CD14-positive monocyte (primary cell): ENCODE measurements around the gene MCCC1. TPM values are rescaled to one million over a fixed set of nuclear protein-coding genes. Genes with fewer than 3 reads are reported as not detected.
A peak's percentile ranks its signal among the peaks of the same experiment; 100 is the strongest.

ENCODE experiments used
- DNase-seq, 3 donors: peaks; one replicate each; pipeline ENCODE4 v3.0.0-alpha.2; 2011 to 2022
- H2AFZ ChIP-seq: 2 replicates; pipeline ENCODE4 v1.6.0; 2012; ENCODE audit warnings: mild to moderate bottlenecking, low read depth, low read length, inconsistent platforms; ENCODE audit not compliant: insufficient read depth, poor library complexity, severe bottlenecking
- H3K27ac ChIP-seq, 2 donors: 1 replicate in 1 of 2; 2 replicates in 1 of 2; pipeline ENCODE4 v1.5.1; 2012 to 2013; ENCODE audit warnings: low read length in 2 of 2, control low read depth in 1 of 2, inconsistent platforms in 1 of 2, low read depth in 1 of 2, mild to moderate bottlenecking in 1 of 2
- H3K27me3 ChIP-seq, 2 donors: one replicate each; pipeline versions ENCODE4 v1.6.0 to v1.6.1; 2011 to 2013; ENCODE audit warnings: low read length in 2 of 2; ENCODE audit not compliant: control insufficient read depth in 2 of 2, insufficient read depth in 2 of 2
- H3K36me3 ChIP-seq, 2 donors: replicated peaks in 1 of 2; 1 replicate in 1 of 2; 2 replicates in 1 of 2; pipeline versions ENCODE4 v1.5.1 to v1.6.1; 2012 to 2013; ENCODE audit warnings: low read length in 2 of 2, control low read depth in 1 of 2, inconsistent platforms in 1 of 2, mild to moderate bottlenecking in 1 of 2; ENCODE audit not compliant: insufficient read depth in 2 of 2, control insufficient read depth in 1 of 2
- H3K4me1 ChIP-seq, 2 donors: 1 replicate in 1 of 2; 2 replicates in 1 of 2; pipeline versions ENCODE4 v1.5.1 to v1.6.1; 2012 to 2013; ENCODE audit warnings: low read length in 2 of 2, control low read depth in 1 of 2, inconsistent platforms in 1 of 2, mild to moderate bottlenecking in 1 of 2, moderate library complexity in 1 of 2; ENCODE audit not compliant: insufficient read depth in 2 of 2, control insufficient read depth in 1 of 2
- H3K4me2 ChIP-seq: replicated peaks from 2 replicates; pipeline ENCODE3; 2012; ENCODE audit warnings: low read length, moderate library complexity, mild to moderate bottlenecking; ENCODE audit not compliant: poor library complexity, severe bottlenecking; ENCODE audit errors: extremely low read depth
- H3K4me3 ChIP-seq, 3 experiments: fragments of 200-600 bp in 1 of 3; sonication (generic) in 1 of 3; replicated peaks in 1 of 3; 1 replicate in 2 of 3; 2 replicates in 1 of 3; pipeline ENCODE4 v1.5.1; 2011 to 2013; ENCODE audit warnings: low read length in 3 of 3, mild to moderate bottlenecking in 3 of 3, control low read depth in 2 of 3, low read depth in 2 of 3, inconsistent platforms in 1 of 3, moderate library complexity in 1 of 3
- H3K79me2 ChIP-seq: 2 replicates; pipeline ENCODE4 v1.6.0; 2012; ENCODE audit warnings: mild to moderate bottlenecking, control low read depth, inconsistent platforms, low read length, moderate library complexity; ENCODE audit not compliant: insufficient read depth
- H3K9ac ChIP-seq: 2 replicates; pipeline ENCODE4 v1.6.0; 2017; ENCODE audit warnings: low read length, mild to moderate bottlenecking; ENCODE audit not compliant: insufficient read depth, poor library complexity, severe bottlenecking
- H3K9me3 ChIP-seq, 2 donors: replicated peaks in 1 of 2; 1 replicate in 1 of 2; 2 replicates in 1 of 2; pipeline versions ENCODE4 v1.5.1 to v1.6.1; 2012 to 2013; ENCODE audit warnings: low read length in 2 of 2, control low read depth in 1 of 2; ENCODE audit not compliant: control insufficient read depth in 1 of 2, insufficient read depth in 1 of 2
- H4K20me1 ChIP-seq: 2 replicates; pipeline ENCODE4 v1.6.0; 2012; ENCODE audit warnings: mild to moderate bottlenecking, low read length, control low read depth, moderate library complexity; ENCODE audit not compliant: insufficient read depth
- H3K27ac Mint-ChIP-seq, 7 donors: one replicate each; pipeline ENCODE4 v1.8.0; 2020; ENCODE audit warnings: mild to moderate bottlenecking in 7 of 7, mixed read lengths in 7 of 7, moderate library complexity in 6 of 7, inconsistent platforms in 2 of 7
- H3K27me3 Mint-ChIP-seq, 3 donors: one replicate each; pipeline ENCODE4 v1.8.0; 2021 to 2022; ENCODE audit warnings: low read depth in 3 of 3, mild to moderate bottlenecking in 3 of 3, mixed read lengths in 3 of 3, moderate library complexity in 3 of 3, inconsistent platforms in 1 of 3
- H3K36me3 Mint-ChIP-seq, 2 donors: one replicate each; pipeline ENCODE4 v1.8.0; 2020; ENCODE audit warnings: mixed read lengths in 2 of 2, inconsistent platforms in 1 of 2, mild to moderate bottlenecking in 1 of 2
- H3K4me1 Mint-ChIP-seq: one replicate; pipeline ENCODE4 v1.8.0; 2020; ENCODE audit warnings: mild to moderate bottlenecking, mixed read lengths
- H3K4me3 Mint-ChIP-seq, 2 donors: one replicate each; pipeline ENCODE4 v1.8.0; 2020; ENCODE audit warnings: mild to moderate bottlenecking in 2 of 2, mixed read lengths in 2 of 2, moderate library complexity in 1 of 2
- H3K9me3 Mint-ChIP-seq, 7 donors: one replicate each; pipeline ENCODE4 v1.8.0; 2020 to 2022; ENCODE audit warnings: mixed read lengths in 7 of 7, mild to moderate bottlenecking in 6 of 7, moderate library complexity in 6 of 7, inconsistent platforms in 2 of 7
- WGBS: methylation state at CpG from one replicate; pipeline ENCODE4 v1.1.5; 2013; ENCODE audit warnings: missing lambda C conversion rate; ENCODE audit not compliant: insufficient coverage; 5-methylcytosine and 5-hydroxymethylcytosine counted together
- intact Hi-C, 2 donors: fragments of 100-400 bp; cut with micrococcal nuclease; formaldehyde crosslinking; loops; one replicate each; pipeline versions ENCODE4 v1.15.0 to v1.15.1; 2023
- polyA plus RNA-seq, 3 donors: library from polyadenylated mRNA; depleted of rRNA in 1 of 3; unstranded in 2 of 3; stranded (reverse) in 1 of 3; fragments of 300-500 nt in 2 of 3; fragments of >200 nt in 1 of 3; fragmentation: Illumina TruSeq in 2 of 3; gene quantifications; 1 replicate in 2 of 3; 2 replicates in 1 of 3; pipeline ENCODE4 v1.2.3, GENCODE V29; 2012 to 2021
- TF ChIP-seq, protein P1 (sequence below): fragments of 200-600 bp; IDR thresholded peaks from one replicate; pipeline ENCODE4 v1.8.0; 2022; ENCODE audit warnings: antibody characterized with exemption, mild to moderate bottlenecking

Gene MCCC1
- polyA plus RNA-seq, 3 donors, result 13.9 to 18.4 (median 16.0) TPM

DNA sequence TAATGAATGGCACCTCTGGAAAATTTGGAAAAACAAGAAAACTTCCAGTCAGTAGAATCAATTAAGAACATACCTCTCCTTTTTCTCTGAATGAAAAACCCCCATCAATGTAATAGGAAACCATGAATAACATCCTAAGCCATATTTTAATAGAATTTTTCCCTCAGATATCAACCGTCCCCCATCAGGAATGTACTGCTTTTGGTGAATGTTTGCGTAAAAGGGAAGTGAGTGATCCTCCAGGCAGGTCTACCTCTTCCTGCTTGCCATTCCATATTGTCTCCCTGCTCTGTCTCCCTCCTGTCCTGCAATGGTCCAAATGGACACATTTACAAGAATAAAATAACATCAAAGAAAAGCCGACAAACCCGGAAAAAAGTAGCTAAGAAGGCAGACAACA lies 32.4 kb upstream of the MCCC1 start:
- H3K9me3 ChIP-seq, result peaks cover 8 to 13% of the 10 kb centered on the region in 2 donors
- peaks cover 0 to 1% of the 10 kb centered on the region in 2 donors for H3K36me3 Mint-ChIP-seq
- intact Hi-C loops, result no loop called here
- H3K4me2 ChIP-seq, result no peak overlapping the region
- TF ChIP-seq, protein P1, sequence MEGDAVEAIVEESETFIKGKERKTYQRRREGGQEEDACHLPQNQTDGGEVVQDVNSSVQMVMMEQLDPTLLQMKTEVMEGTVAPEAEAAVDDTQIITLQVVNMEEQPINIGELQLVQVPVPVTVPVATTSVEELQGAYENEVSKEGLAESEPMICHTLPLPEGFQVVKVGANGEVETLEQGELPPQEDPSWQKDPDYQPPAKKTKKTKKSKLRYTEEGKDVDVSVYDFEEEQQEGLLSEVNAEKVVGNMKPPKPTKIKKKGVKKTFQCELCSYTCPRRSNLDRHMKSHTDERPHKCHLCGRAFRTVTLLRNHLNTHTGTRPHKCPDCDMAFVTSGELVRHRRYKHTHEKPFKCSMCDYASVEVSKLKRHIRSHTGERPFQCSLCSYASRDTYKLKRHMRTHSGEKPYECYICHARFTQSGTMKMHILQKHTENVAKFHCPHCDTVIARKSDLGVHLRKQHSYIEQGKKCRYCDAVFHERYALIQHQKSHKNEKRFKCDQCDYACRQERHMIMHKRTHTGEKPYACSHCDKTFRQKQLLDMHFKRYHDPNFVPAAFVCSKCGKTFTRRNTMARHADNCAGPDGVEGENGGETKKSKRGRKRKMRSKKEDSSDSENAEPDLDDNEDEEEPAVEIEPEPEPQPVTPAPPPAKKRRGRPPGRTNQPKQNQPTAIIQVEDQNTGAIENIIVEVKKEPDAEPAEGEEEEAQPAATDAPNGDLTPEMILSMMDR, result no peak
- peaks cover 5% of the 10 kb centered on the region for H3K4me1 Mint-ChIP-seq
- H3K4me1 ChIP-seq, result no peaks in the 10 kb centered on the region
- no peaks in the 10 kb centered on the region for H3K36me3 ChIP-seq
- H3K27ac Mint-ChIP-seq, result no peak overlapping the region
- H2AFZ ChIP-seq, result no peak overlapping the region
- no peaks in the 10 kb centered on the region for H3K79me2 ChIP-seq
- peaks cover 2 to 4% (median 3%) of the 10 kb centered on the region in 3 donors for H3K27me3 Mint-ChIP-seq
- H3K4me3 ChIP-seq, result no peak overlapping the region
- peaks cover 12 to 24% (median 18%) of the 10 kb centered on the region in 7 donors for H3K9me3 Mint-ChIP-seq
- no peak overlapping the region for H3K27ac ChIP-seq
- no peaks in the 10 kb centered on the region for H4K20me1 ChIP-seq
- no peak overlapping the region for H3K4me3 Mint-ChIP-seq
- no peaks in the 10 kb centered on the region for H3K27me3 ChIP-seq
- DNase-seq, result no peak
- no CpG with 5 or more reads among the region's 4 CpGs for WGBS
- no peak overlapping the region for H3K9ac ChIP-seq

DNA sequence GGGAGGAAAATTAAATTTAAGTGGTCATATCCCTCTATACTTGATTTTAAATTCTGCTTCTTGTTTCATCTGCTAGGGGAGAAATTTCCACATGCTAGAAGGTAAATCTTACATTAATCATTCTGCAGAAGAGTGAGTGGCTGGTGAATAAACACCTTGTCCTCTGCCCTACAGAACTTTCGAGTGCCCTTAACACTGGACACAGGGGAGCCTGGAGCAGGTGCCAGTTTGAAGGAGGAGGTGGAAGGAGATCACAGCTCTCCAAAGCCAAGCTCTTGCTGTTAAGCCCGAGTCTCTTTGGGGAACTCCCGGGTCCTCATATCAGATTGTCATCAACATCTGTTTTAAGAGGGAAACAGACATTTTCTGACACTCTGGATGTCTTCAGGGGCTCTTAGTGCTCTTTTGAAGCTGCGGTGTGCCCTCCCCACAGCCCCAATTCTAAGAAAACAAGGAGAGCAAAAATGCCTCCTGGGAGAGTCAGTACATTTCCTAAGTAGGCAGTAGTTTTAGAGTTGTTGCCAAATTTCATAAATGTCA lies 32.0 kb upstream of the MCCC1 start:
- Histone ChIP-seq H3K9ac (no peak overlapping the region), H3K79me2 (no peaks in the 10 kb centered on the region)
- intact Hi-C loops, result no loop called here

More for the DNA sequence above, 32.0 kb upstream of the MCCC1 start:
- Histone ChIP-seq H4K20me1 (no peaks in the 10 kb centered on the region), H3K27ac (no peak overlapping the region), H3K4me2 (no peak overlapping the region), H3K4me3 (no peak overlapping the region), H3K9me3 (peaks cover 8 to 13% of the 10 kb centered on the region in 2 donors), H2AFZ (no peak overlapping the region), H3K27me3 (no peaks in the 10 kb centered on the region), H3K36me3 (no peaks in the 10 kb centered on the region), H3K4me1 (no peaks in the 10 kb centered on the region)
- 33% methylated on average over 1 of the region's 4 CpGs for WGBS
- TF ChIP-seq, protein P1, result no peak
- Mint-ChIP-seq H3K27ac (no peak overlapping the region), H3K9me3 (peaks cover 12 to 24% (median 18%) of the 10 kb centered on the region in 7 donors), H3K27me3 (peaks cover 2 to 4% (median 3%) of the 10 kb centered on the region in 3 donors), H3K4me1 (peaks cover 5% of the 10 kb centered on the region), H3K36me3 (peaks cover 0 to 1% of the 10 kb centered on the region in 2 donors), H3K4me3 (peak overlapping the region in 1 of 2 donors; percentile 4)
- DNase-seq, result no peak
